ENCODE data around the gene GLO1.

GLO1 gene

GRCh38 chr6:38676974-38677544 lies 25.9 kb downstream of the GLO1 start:
- TF ChIP-seq CTCF (IDR thresholded peaks at IDR 0.05; ENCODE audit: control extremely low read depth, extremely low read depth, low read depth, missing control alignments), result no peak
- DNase-seq (ENCODE audit: extremely low spot score), result no peak
- ChIA-PET POLR2A (no interaction called here), CTCF (no interaction called here)

DNA sequence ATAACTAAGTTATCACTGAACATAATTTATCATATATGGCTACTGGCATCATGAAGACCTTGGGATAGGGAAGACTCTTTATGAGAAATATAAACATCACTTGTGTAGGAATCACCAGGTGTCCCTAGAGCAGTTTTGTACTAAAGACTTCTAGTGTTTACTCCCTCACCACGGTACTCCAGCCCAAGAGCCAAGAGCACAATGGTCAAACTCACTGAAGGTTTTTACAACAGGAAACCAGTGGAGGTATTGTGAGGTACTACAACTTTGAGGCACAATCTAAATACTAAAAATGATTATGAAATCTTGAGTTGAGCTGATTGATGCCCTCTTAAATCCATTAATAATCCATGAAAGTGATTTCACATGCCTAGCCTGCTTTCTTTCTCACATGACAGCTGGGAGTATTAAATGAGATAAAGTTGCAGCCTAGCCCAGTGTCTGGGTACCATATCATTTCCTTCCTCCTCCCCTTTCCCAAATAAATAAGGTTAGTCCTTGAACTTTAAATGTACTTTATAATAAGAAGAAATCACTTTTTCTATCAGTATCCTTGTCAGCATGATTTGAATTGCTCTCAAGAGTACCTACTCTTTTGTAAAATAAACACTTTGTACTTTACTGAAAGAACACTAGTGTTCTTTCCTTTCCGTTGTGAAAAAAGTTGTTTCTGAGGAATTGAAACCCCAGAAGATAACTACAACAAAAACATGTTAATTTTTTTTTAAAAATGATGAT lies 26.5 kb downstream of the GLO1 start:
- ChIA-PET POLR2A (no interaction called here), CTCF (no interaction called here)
- no peak for TF ChIP-seq CTCF (IDR thresholded peaks at IDR 0.05; ENCODE audit: control extremely low read depth, extremely low read depth, low read depth, missing control alignments)
- DNase-seq (ENCODE audit: extremely low spot score), result peak; percentile 23

DNA sequence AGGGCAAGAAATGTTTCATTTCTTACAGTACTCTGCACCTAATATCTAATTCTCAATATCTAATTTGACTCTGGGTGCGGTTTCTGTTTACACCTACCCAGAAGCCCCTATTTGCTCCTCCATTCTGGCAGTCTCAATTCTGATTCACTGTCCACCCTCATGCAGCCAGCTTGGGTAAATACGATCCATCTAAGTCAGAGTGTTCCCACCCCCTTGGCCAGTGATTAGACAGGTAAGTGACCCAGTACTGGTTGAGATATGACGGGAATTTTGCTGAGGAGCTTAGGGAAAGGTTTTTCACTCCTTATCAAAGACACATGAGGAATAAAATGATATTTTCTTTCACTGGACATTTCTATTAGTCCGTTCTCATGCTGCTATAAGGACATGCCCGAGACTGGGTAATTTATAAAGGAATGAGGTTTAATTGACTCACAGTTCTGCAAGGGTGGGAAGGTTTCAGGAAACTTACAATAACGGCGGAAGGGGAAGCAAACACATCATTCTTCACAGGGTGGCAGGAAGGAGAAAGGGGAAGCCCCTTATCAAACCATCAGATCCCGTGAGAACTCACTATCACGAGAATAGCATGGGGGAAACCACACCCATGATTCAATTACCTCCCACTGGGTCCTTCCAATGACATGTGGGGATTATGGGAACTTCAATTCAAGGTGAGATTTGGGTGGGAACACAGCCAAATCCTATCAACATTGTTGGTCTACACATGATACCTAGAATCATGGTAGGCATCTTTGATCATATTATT lies 29.4 kb downstream of the GLO1 start:
- no peak for DNase-seq (ENCODE audit: extremely low spot score)
- ChIA-PET CTCF (interaction anchor here (1.3 kb wide), 1 partner anchor 15 kb away, joined by 4 read pairs; no protein-coding TSS in a partner anchor), POLR2A (no interaction called here)
- TF ChIP-seq CTCF (IDR thresholded peaks at IDR 0.05; ENCODE audit: control extremely low read depth, extremely low read depth, low read depth, missing control alignments), result no peak

- CTCF ChIA-PET, result no interaction called here
- peak; percentile 73 for DNase-seq (ENCODE audit: extremely low spot score)
- POLR2A ChIA-PET, result no interaction called here
- TF ChIP-seq CTCF (IDR thresholded peaks at IDR 0.05; ENCODE audit: control extremely low read depth, extremely low read depth, low read depth, missing control alignments), result peak; percentile 67
Measured at GRCh38 chr6:38671885-38672467, 31.0 kb downstream of the GLO1 start.

DNA sequence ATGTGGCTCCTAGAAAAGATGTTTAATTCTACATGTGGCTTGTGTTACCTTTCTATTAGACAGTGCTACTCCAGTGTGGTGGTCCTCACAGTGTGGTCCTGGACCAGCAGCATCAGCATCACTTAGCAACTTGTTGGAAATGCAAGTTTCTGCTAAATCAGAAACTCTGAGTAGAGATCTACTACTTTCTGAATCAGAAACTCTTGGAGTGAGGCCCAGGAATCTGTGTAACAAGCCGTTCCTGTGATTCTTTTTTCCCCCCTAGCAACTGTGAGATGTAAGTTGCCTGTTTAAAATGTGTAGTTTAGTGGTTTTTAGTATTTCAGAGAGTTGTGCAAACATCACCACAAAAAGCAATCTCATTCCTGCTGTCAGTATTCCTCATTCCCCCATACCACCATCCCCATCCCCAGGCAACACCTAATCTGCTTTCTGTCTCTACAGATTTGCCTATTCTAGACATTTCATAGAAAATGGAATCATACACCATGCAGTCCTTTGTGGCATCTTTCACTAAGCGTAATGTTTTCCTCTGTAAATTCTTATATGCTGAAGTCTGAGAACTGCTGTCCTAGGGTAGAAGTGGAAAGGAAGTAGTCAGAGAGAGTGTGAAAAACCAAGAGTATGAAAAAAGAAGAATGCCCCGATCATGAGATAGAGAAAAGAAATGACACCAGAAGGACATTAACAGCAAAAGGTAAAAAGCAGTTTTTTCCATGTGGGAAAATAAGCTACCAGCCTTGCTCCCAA lies 44.4 kb downstream of the GLO1 start:
- TF ChIP-seq CTCF (IDR thresholded peaks at IDR 0.05; ENCODE audit: control extremely low read depth, extremely low read depth, low read depth, missing control alignments), result no peak
- no peak for DNase-seq (ENCODE audit: extremely low spot score)
- CTCF ChIA-PET, result no interaction called here
- POLR2A ChIA-PET, result no interaction called here

DNA sequence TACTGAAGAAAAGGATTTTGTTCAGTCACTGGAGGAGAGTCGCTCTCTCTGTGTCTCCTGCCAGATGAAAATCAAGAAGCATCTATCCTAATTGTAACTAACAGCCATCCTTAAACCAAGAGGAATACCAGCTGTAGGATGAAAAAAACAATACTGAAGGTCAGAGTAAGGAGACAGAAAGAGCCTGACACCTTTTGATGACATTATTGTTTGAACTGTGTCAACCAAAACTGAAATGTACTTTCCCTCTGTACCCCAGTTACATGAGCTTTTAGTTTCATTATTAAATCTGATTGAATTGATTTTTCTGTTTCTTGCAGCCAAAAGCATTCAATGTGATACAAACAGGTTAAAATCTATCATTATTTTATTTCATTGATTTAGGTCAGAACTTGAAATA lies 46.0 kb downstream of the GLO1 start:
- ChIA-PET POLR2A (no interaction called here), CTCF (no interaction called here)
- DNase-seq (ENCODE audit: extremely low spot score), result peak; percentile 26
- TF ChIP-seq CTCF (IDR thresholded peaks at IDR 0.05; ENCODE audit: control extremely low read depth, extremely low read depth, low read depth, missing control alignments), result no peak

Data from GM10248 (cell line).